SK-N-MC (cell line): ENCODE data around the gene PAXIP1.

Experiments used
- DNase-seq: peaks from one replicate; pipeline ENCODE4 v3.0.0-alpha.2; 2011; ENCODE audit warnings: low read depth, low spot score
- H3K27ac ChIP-seq: fragments of 200-600 bp; sonication (generic); 2 replicates; pipeline ENCODE4 v1.5.1; 2016; ENCODE audit warnings: mixed run types
- H3K36me3 ChIP-seq: fragments of 200-600 bp; sonication (generic); 2 replicates; pipeline ENCODE4 v1.6.1; 2017; ENCODE audit warnings: antibody characterized with exemption, low read length, mixed read lengths; ENCODE audit not compliant: insufficient read depth
- H3K4me3 ChIP-seq: fragments of 200-600 bp; sonication (generic); 2 replicates; pipeline ENCODE4 v1.5.1; 2016
- H3K9ac ChIP-seq: fragments of 200-600 bp; sonication (generic); 2 replicates; pipeline ENCODE4 v1.8.0; 2017; ENCODE audit warnings: mixed run types, mixed read lengths; ENCODE audit not compliant: insufficient read length
- H3K9me3 ChIP-seq: fragments of 200-600 bp; sonication (generic); 2 replicates; pipeline ENCODE4 v1.6.1; 2017; ENCODE audit warnings: low read depth, mild to moderate bottlenecking, antibody characterized with exemption, low read length, moderate library complexity, mixed read lengths
- EZH2 ChIP-seq: fragments of 200-600 bp; sonication (generic); IDR thresholded peaks from one replicate; pipeline ENCODE4 v1.6.1; 2017; ENCODE audit warnings: antibody characterized with exemption
- FOXP2 ChIP-seq: optimal IDR thresholded peaks from 2 replicates; pipeline ENCODE3; 2011; ENCODE audit warnings: mild to moderate bottlenecking, moderate library complexity; ENCODE audit not compliant: insufficient read depth; ENCODE audit errors: extremely low read length, control extremely low read depth
- POLR2AphosphoS5 ChIP-seq: IDR thresholded peaks from 2 replicates; pipeline ENCODE4 v1.6.1; 2012; ENCODE audit warnings: mild to moderate bottlenecking, low read depth, low read length, borderline replicate concordance

PAXIP1 gene

DNA sequence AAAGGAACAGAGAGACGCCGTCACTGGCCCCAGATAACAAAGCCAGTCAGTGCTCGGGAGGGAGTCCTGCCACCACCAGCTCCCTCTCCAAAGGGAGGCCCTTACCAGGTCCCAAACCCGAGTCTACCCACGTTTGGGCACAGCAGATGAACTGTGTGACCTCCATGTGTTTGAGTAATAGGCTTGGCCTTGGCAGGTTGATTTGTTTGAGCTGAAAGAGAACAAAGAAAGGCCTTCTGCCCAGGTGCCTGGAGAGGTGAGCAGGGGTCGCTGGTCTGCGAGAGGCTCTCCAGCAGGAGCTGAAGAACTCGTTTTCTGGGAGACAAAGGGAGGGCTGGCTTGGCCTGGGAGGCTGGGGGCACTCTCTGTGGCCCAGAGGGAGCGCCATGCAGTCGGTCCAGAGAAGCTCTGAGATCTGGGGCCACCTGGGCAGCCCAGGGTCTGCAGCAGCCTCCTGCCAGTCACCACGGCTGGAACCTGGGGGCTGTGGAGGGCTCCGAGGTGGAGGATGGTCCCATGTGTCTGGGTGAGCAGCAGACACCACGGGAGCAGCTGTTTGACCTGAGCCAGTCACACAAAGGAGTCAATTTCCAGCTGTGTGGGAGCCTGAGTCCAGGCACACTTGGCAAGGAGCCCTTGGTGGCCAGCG is 99.7 kb downstream of the PAXIP1 start:
- no peak for DNase-seq
- H3K36me3 ChIP-seq, result no peaks in the 10 kb centered on the region
- no peak overlapping the region for H3K4me3 ChIP-seq
- no peaks in the 10 kb centered on the region for H3K9me3 ChIP-seq
- TF ChIP-seq POLR2AphosphoS5 (no peak), EZH2 (no peak), FOXP2 (no peak)
- no peak overlapping the region for H3K27ac ChIP-seq
- H3K9ac ChIP-seq, result no peak overlapping the region

GRCh38 chr7:154902600-154903082 is 100.3 kb downstream of the PAXIP1 start:
- no peak for DNase-seq
- Histone ChIP-seq H3K9ac (no peak overlapping the region), H3K9me3 (no peaks in the 10 kb centered on the region), H3K4me3 (no peak overlapping the region), H3K36me3 (no peaks in the 10 kb centered on the region), H3K27ac (no peak overlapping the region)
- TF ChIP-seq EZH2 (no peak), POLR2AphosphoS5 (no peak), FOXP2 (no peak)

DNA sequence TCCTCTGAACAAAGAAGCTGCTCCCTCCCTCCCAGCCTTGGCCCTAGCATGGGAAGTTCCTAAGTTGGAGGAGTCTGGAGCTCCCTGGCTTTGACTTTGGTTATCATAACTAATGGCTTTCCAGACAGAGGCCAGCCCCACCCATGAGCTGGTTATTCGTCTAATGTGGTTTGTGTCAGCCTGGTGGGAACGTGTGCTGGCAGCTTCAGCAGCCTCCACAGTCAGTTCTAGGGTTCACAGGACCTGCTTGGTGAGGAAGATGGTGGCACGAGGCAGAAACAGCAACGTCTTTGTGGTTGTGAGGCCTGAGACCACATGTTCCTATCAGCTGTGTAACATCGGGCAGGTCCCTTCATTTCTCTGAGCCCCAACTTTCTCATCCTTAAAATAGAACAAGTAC is 103.1 kb downstream of the PAXIP1 start:
- H3K9ac ChIP-seq, result no peak overlapping the region
- H3K27ac ChIP-seq, result no peak overlapping the region
- TF ChIP-seq EZH2, result no peak
- TF ChIP-seq FOXP2, result no peak
- TF ChIP-seq POLR2AphosphoS5, result no peak
- H3K9me3 ChIP-seq, result no peaks in the 10 kb centered on the region
- no peaks in the 10 kb centered on the region for H3K36me3 ChIP-seq
- no peak for DNase-seq
- no peak overlapping the region for H3K4me3 ChIP-seq

DNA sequence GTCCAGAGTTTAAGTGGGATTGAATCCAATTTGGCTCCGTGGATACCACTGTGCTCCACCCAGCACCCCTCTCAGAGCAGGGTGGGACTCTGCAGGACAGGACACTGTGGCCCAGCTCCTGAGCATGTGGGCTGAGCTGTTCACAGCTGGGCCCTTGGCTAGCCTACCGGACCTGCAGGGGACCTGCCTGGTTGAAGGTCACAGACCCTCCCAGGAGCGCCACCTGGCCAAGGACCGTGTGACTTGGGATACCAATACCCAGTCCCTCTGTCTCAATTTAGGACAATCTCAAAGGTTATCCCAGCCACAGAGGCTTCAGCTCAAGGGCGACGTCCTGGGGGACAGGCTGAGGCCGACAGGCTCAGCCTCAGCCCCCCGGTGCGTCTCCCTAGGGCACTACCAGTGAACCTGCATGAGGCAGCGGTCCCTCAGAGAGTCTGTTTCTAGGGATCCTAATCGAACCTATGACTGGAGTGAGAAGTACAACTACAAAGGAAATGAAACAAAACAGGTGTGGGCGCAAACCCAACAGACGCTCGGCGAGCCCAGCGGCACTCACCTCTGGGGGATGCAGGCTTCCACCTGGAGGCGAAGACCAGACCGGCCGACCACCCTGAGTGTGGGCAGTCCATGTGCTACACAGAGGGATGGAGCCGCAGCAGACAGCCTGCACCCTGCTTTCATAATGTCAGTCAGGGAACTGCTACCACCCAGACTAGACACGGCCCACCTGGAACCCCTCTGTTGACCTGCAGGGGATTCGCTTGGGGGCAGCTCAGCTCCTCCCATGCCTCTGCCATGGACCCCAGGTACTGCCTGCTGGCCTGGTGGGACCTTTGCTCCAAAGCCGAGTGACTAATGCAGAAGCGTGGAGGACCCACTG is 103.7 kb downstream of the PAXIP1 start:
- Histone ChIP-seq H3K4me3 (no peak overlapping the region), H3K36me3 (no peaks in the 10 kb centered on the region), H3K9ac (no peak overlapping the region), H3K27ac (no peak overlapping the region), H3K9me3 (no peaks in the 10 kb centered on the region)
- DNase-seq, result no peak
- TF ChIP-seq FOXP2, result no peak
- TF ChIP-seq POLR2AphosphoS5, result no peak
- no peak for TF ChIP-seq EZH2

GRCh38 chr7:154896076-154896475 is 106.8 kb downstream of the PAXIP1 start:
- H3K36me3 ChIP-seq, result no peaks in the 10 kb centered on the region
- no peak for DNase-seq
- no peaks in the 10 kb centered on the region for H3K9me3 ChIP-seq
- no peak overlapping the region for H3K27ac ChIP-seq
- no peak overlapping the region for H3K9ac ChIP-seq
- no peak overlapping the region for H3K4me3 ChIP-seq
- TF ChIP-seq EZH2 (no peak), FOXP2 (no peak), POLR2AphosphoS5 (no peak)
